Neural cell (in vitro differentiated cells): ENCODE data around the gene PDK4. TPM values are rescaled to one million over a fixed set of nuclear protein-coding genes. Genes with fewer than 3 reads are reported as not detected.

ENCODE experiments used
- H2AFZ ChIP-seq: fragments of 200-600, 300-800 bp; sonication (generic), shearing (Covaris generic); 2 replicates; pipeline ENCODE4 v1.6.0; 2014; ENCODE audit warnings: low read depth, mild to moderate bottlenecking, antibody characterized with exemption, low read length, moderate library complexity
- H3F3A ChIP-seq: fragments of 200-600 bp; shearing (Covaris generic); 2 replicates; pipeline ENCODE4 v1.6.1; 2016; ENCODE audit warnings: mild to moderate bottlenecking, moderate library complexity, mixed read lengths, antibody characterized with exemption, low read length; ENCODE audit not compliant: insufficient read depth, poor library complexity, severe bottlenecking
- H3K27ac ChIP-seq: fragments of 200-600, 300-800 bp; sonication (generic), shearing (Covaris generic); 2 replicates; pipeline ENCODE4 v1.5.1; 2014; ENCODE audit warnings: mild to moderate bottlenecking, low read length, moderate library complexity
- H3K27me3 ChIP-seq: fragments of 300-800, 200-600 bp; sonication (generic), shearing (Covaris generic); 2 replicates; pipeline ENCODE4 v1.6.0; 2014; ENCODE audit warnings: mild to moderate bottlenecking, low read depth, low read length, moderate library complexity; ENCODE audit not compliant: insufficient read depth
- H3K36me3 ChIP-seq: fragments of 300-800, 200-600 bp; sonication (generic), shearing (Covaris generic); 2 replicates; pipeline ENCODE4 v1.5.1; 2014; ENCODE audit warnings: mild to moderate bottlenecking, antibody characterized with exemption, low read length, moderate library complexity; ENCODE audit not compliant: insufficient read depth
- H3K4me2 ChIP-seq: fragments of 300-800, 200-600 bp; sonication (generic), shearing (Covaris generic); 2 replicates; pipeline ENCODE4 v1.6.0; 2014; ENCODE audit warnings: mild to moderate bottlenecking, low read length
- H3K4me3 ChIP-seq: fragments of 300-800, 200-600 bp; sonication (generic), shearing (Covaris generic); 2 replicates; pipeline ENCODE4 v1.5.1; 2014; ENCODE audit warnings: mild to moderate bottlenecking, low read length, moderate library complexity
- H3K79me2 ChIP-seq: fragments of 200-600 bp; shearing (Covaris generic); replicated peaks from 2 replicates; pipeline ENCODE4 v1.6.0; 2014; ENCODE audit warnings: mild to moderate bottlenecking, low read length, moderate library complexity; ENCODE audit not compliant: insufficient read depth
- H3K9ac ChIP-seq: fragments of 300-800, 200-600 bp; sonication (generic), shearing (Covaris generic); 2 replicates; pipeline ENCODE4 v1.6.1; 2016; ENCODE audit warnings: mild to moderate bottlenecking, low read length, mixed read lengths
- H3K9me2 ChIP-seq: fragments of 200-600 bp; shearing (Covaris generic); 2 replicates; pipeline ENCODE4 v1.6.1; 2016; ENCODE audit warnings: mild to moderate bottlenecking, low read length, mixed read lengths; ENCODE audit not compliant: insufficient read depth
- H3K9me3 ChIP-seq: fragments of 200-600, 300-800 bp; sonication (generic), shearing (Covaris generic); 2 replicates; pipeline ENCODE4 v1.6.1; 2016; ENCODE audit warnings: mild to moderate bottlenecking, mixed run types, low read length, moderate library complexity, mixed read lengths
- H4K20me1 ChIP-seq: fragments of 200-600 bp; shearing (Covaris generic); 2 replicates; pipeline ENCODE4 v1.6.1; 2016; ENCODE audit warnings: mild to moderate bottlenecking, mixed run types; ENCODE audit not compliant: insufficient read depth
- EP300 ChIP-seq: fragments of 450-650 bp; conservative IDR thresholded peaks from 2 replicates; pipeline ENCODE4 v1.6.1; 2014; ENCODE audit warnings: antibody characterized with exemption, mild to moderate bottlenecking, moderate library complexity; ENCODE audit not compliant: poor library complexity, severe bottlenecking
- EZH2 ChIP-seq: fragments of 200-600, 300-800 bp; shearing (Covaris generic), sonication (generic); IDR thresholded peaks from 2 replicates; pipeline ENCODE4 v1.6.1; 2014; ENCODE audit warnings: antibody characterized with exemption, low read length, borderline replicate concordance, mild to moderate bottlenecking; ENCODE audit not compliant: insufficient read depth, poor library complexity, severe bottlenecking
- MXI1 ChIP-seq: fragments of 450-650 bp; conservative IDR thresholded peaks from 2 replicates; pipeline ENCODE4 v1.6.1; 2014; ENCODE audit warnings: antibody characterized with exemption, mild to moderate bottlenecking; ENCODE audit not compliant: poor library complexity, severe bottlenecking
- POLR2AphosphoS5 ChIP-seq: IDR thresholded peaks from 2 replicates; pipeline ENCODE4 v1.6.1; 2012
- RAD21 ChIP-seq: fragments of 450-650 bp; conservative IDR thresholded peaks from 2 replicates; pipeline ENCODE4 v1.6.1; 2014; ENCODE audit warnings: antibody characterized with exemption, mild to moderate bottlenecking, moderate library complexity
- REST ChIP-seq: IDR thresholded peaks from 2 replicates; pipeline ENCODE4 v1.6.1; 2012; ENCODE audit warnings: borderline replicate concordance
- SMC3 ChIP-seq: fragments of 450-650 bp; conservative IDR thresholded peaks from 2 replicates; pipeline ENCODE4 v1.6.1; 2014; ENCODE audit warnings: antibody characterized with exemption, mild to moderate bottlenecking, moderate library complexity; ENCODE audit not compliant: poor library complexity
- TAF1 ChIP-seq: IDR thresholded peaks from 2 replicates; pipeline ENCODE4 v1.6.1; 2012; ENCODE audit warnings: low read depth
- polyA plus RNA-seq: library from polyadenylated mRNA; depleted of rRNA; stranded (reverse); fragments of >200 nt; gene quantifications from 2 replicates; pipeline ENCODE4 v1.2.3, GENCODE V29; 2014
- TF ChIP-seq, protein P1 (sequence below): fragments of 450-650 bp; IDR thresholded peaks from 2 replicates; pipeline ENCODE4 v1.5.1; 2014; ENCODE audit warnings: antibody characterized with exemption, mild to moderate bottlenecking, moderate library complexity; ENCODE audit not compliant: poor library complexity, severe bottlenecking

PDK4 gene
- polyA plus RNA-seq, 1 donor from 2014 or later = not detected

GRCh38 chr7:95611224-95611623 lies 14.9 kb upstream of the PDK4 start:
- Histone ChIP-seq H3K36me3 (no peaks in the 10 kb centered on the region), H3F3A (no peaks in the 10 kb centered on the region), H3K79me2 (no peaks in the 10 kb centered on the region), H3K4me2 (no peak overlapping the region), H3K9ac (no peak overlapping the region), H3K4me3 (no peak overlapping the region), H3K9me2 (no peaks in the 10 kb centered on the region), H4K20me1 (no peaks in the 10 kb centered on the region), H3K27ac (no peak overlapping the region), H3K27me3 (no peaks in the 10 kb centered on the region), H2AFZ (no peak overlapping the region), H3K9me3 (no peaks in the 10 kb centered on the region)
- TF ChIP-seq EZH2 = no peak
- no peak for TF ChIP-seq POLR2AphosphoS5
- no peak for TF ChIP-seq EP300
- TF ChIP-seq SMC3 = no peak
- TF ChIP-seq MXI1 = no peak
- TF ChIP-seq RAD21 = no peak
- no peak for TF ChIP-seq REST
- no peak for TF ChIP-seq TAF1
- TF ChIP-seq, protein P1, sequence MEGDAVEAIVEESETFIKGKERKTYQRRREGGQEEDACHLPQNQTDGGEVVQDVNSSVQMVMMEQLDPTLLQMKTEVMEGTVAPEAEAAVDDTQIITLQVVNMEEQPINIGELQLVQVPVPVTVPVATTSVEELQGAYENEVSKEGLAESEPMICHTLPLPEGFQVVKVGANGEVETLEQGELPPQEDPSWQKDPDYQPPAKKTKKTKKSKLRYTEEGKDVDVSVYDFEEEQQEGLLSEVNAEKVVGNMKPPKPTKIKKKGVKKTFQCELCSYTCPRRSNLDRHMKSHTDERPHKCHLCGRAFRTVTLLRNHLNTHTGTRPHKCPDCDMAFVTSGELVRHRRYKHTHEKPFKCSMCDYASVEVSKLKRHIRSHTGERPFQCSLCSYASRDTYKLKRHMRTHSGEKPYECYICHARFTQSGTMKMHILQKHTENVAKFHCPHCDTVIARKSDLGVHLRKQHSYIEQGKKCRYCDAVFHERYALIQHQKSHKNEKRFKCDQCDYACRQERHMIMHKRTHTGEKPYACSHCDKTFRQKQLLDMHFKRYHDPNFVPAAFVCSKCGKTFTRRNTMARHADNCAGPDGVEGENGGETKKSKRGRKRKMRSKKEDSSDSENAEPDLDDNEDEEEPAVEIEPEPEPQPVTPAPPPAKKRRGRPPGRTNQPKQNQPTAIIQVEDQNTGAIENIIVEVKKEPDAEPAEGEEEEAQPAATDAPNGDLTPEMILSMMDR = no peak

GRCh38 chr7:95609277-95609971 lies 13.1 kb upstream of the PDK4 start:
- no peak overlapping the region for H3K9ac ChIP-seq
- H3K36me3 ChIP-seq = no peaks in the 10 kb centered on the region
- no peak overlapping the region for H2AFZ ChIP-seq
- H3K9me3 ChIP-seq = no peaks in the 10 kb centered on the region
- H3K27ac ChIP-seq = no peak overlapping the region
- no peaks in the 10 kb centered on the region for H3K9me2 ChIP-seq
- H3K79me2 ChIP-seq = no peaks in the 10 kb centered on the region
- no peak overlapping the region for H3K4me2 ChIP-seq
- TF ChIP-seq MXI1 (no peak), EP300 (no peak), REST (no peak), TAF1 (no peak), RAD21 (no peak)
- no peaks in the 10 kb centered on the region for H4K20me1 ChIP-seq
- no peaks in the 10 kb centered on the region for H3F3A ChIP-seq
- H3K4me3 ChIP-seq = no peak overlapping the region
- H3K27me3 ChIP-seq = no peaks in the 10 kb centered on the region
